HG02798 (cell line): ENCODE data around the gene CDH13.

Experiments
- ATAC-seq: cut with Tn5 transposase; IDR thresholded peaks from one replicate; pipeline ENCODE4 v1.9.1; 2021; ENCODE audit warnings: mild to moderate bottlenecking; ENCODE audit not compliant: unreplicated experiment, poor library complexity

CDH13 gene

GRCh38 chr16:82874271-82874670, 247.5 kb downstream of the CDH13 start:
- no peak for ATAC-seq

GRCh38 chr16:82874672-82875071, 247.9 kb downstream of the CDH13 start:
- ATAC-seq = no peak

GRCh38 chr16:82876951-82877350, 250.2 kb downstream of the CDH13 start:
- ATAC-seq = no peak

- ATAC-seq = no peak
Observed at GRCh38 chr16:82878466-82878865, 251.7 kb downstream of the CDH13 start.

- ATAC-seq = no peak
Observed at GRCh38 chr16:82880346-82880745, 253.6 kb downstream of the CDH13 start.

- no peak for ATAC-seq
Observed at GRCh38 chr16:82881516-82881915, 254.7 kb downstream of the CDH13 start.

GRCh38 chr16:82882226-82882625, 255.5 kb downstream of the CDH13 start:
- no peak for ATAC-seq

- peak; percentile 50 for ATAC-seq
Observed at GRCh38 chr16:82882982-82883835, 256.4 kb downstream of the CDH13 start.

- ATAC-seq = no peak
Observed at GRCh38 chr16:82884320-82884898, 257.6 kb downstream of the CDH13 start.

GRCh38 chr16:82886146-82886545, 259.4 kb downstream of the CDH13 start:
- ATAC-seq = no peak

- no peak for ATAC-seq
Observed at GRCh38 chr16:82888591-82889001, 261.8 kb downstream of the CDH13 start.

- ATAC-seq = no peak
Observed at GRCh38 chr16:82891424-82891823, 264.7 kb downstream of the CDH13 start.

- ATAC-seq = no peak
Observed at GRCh38 chr16:82891918-82892317, 265.1 kb downstream of the CDH13 start.

- no peak for ATAC-seq
Observed at GRCh38 chr16:82892324-82892723, 265.6 kb downstream of the CDH13 start.

- ATAC-seq = no peak
Observed at GRCh38 chr16:82895843-82896242, 269.1 kb downstream of the CDH13 start.

GRCh38 chr16:82899006-82899405, 272.2 kb downstream of the CDH13 start:
- no peak for ATAC-seq

- no peak for ATAC-seq
Observed at GRCh38 chr16:82899731-82900450, 273.1 kb downstream of the CDH13 start.

GRCh38 chr16:82900559-82900958, 273.8 kb downstream of the CDH13 start:
- no peak for ATAC-seq

- ATAC-seq = no peak
Observed at GRCh38 chr16:82911925-82912324, 285.2 kb downstream of the CDH13 start.

- ATAC-seq = no peak
Observed at GRCh38 chr16:82915139-82915824, 288.5 kb downstream of the CDH13 start.
